ENCODE results near the gene NPIPB2. TPM values are rescaled to one million over a fixed set of nuclear protein-coding genes. Genes with fewer than 3 reads are reported as not detected.

The NPIPB2 gene
- total RNA-seq, result 1 to 10 TPM in 1 of 2 donors, under 1 TPM in 1; 0.34 to 8.0 TPM

DNA sequence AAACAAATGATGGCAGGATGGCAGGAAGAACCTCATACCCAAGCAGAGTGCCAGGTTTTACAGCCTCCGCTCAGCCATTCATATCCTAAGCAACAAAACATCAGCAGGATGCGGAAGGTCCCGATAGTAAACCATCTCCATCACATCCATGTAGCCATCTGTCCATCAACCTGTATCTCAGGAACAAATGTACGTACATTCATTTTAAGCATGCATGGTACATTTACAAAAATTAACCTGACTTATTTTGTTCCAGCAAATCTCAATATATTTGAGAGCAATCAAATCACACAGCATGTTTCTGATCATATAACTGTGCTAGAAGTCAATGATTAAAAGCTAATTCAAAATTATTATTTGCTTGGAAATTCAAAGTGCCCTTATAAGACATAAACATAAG is at the start of gene NPIPB2:
NPIPB2 (minus strand) TSS at position 101 of the 400 bp plus-strand sequence; CDS start at position 101, 0 bp downstream.

DNA sequence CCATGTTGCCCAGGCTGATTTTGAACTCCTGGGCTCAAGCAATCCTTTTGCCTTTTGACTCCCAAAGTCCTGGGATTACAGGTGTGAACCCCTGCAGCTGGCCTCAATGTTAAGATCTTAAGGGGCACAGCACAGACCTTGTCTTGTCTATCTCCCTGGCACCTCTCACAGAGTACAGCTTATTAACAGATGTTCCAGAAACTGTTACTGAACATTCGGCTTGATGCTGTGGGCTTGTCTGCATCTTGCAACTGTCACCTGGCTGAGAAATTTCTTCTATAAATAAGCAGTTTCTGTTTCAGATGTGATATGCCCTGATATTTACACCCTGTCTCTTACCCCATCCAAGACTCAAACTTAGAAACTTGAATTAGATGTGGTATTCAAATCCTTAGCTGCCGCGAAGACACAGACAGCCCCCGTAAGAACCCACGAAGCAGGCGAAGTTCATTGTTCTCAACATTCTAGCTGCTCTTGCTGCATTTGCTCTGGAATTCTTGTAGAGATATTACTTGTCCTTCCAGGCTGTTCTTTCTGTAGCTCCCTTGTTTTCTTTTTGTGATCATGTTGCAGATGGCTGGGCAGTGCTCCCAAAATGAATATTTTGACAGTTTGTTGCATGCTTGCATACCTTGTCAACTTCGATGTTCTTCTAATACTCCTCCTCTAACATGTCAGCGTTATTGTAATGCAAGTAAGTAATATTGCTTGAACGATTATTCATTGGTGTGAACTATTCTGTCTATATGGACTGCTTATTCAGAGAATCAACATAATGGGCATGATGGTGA is 23.1 kb upstream of the NPIPB2 start, which contains the start of gene TNFRSF17:
TNFRSF17 (plus strand) TSS at position 450 of the 791 bp plus-strand sequence; CDS start at position 565, 115 bp downstream.

DNA sequence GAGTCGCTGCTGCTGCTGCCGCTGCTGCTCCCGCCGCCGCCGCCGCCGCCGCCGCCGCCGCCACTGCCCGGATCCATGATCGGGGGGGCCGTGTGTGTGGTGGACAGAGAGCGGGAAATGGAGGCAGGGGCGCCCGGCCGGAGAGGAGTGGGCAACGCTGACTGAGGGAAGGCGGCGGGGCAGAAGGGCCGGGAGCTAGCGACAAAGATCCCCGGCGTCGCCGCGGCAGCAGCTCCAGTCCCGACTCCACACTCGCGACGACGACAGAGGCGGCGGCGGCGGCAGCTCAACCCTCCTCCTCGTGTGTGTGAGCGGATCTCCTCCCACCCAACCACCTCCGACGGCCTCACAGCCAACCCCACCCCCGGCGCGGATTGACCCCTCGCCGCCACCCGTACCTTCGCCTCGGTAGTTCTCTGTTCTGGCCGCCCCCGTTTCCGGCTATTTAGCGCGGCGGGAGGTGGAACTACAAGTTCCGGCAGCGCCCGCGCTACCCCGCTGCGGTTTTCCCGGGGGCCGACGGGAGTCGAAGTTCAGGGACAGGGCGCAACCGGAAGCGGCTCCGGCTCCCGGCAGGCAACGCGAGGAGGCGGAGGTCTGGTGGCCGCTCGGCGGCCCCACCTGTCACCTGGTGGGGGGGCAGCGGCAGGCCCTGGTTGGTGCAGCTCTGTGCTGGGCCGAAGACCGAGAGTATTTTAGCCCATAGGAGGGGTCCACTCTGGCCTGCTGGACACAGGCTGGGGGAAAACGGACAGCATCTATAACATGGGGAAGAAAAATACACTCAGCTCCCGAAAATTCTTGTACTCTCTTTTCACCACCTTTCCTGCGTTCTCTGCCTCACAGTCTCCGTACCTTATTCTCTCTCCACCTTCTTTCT is 26.0 kb downstream of the NPIPB2 start, which contains the start of gene GSPT1:
GSPT1 (minus strand) TSS at position 313 of the 880 bp plus-strand sequence; CDS start at position 77, 236 bp downstream.

Small RNA genes lying within 50 kb of the gene (small RNA-seq; reads per million reads assigned to genes)
- 0 reads per million in 2 donors for gene AC007216.5
- gene COX6CP1, result 0.09 to 0.81 reads per million in 2 donors
- gene UBL5P4, result 0 reads per million in 2 donors

Other genes with a start within 250 kb of the NPIPB2 start
- 10 to 100 TPM; 27.9 to 32.0 TPM for gene TXNDC11, start 199.2 kb downstream of the NPIPB2 start, total RNA-seq
- gene ZC3H7A, start 144.8 kb downstream of the NPIPB2 start, total RNA-seq, result 10 to 100 TPM; 22.0 to 39.0 TPM
- gene RSL1D1, start 90.5 kb downstream of the NPIPB2 start, total RNA-seq, result 100 to 1,000 TPM in 1 of 2 donors, 10 to 100 TPM in 1; 93.9 to 124 TPM
- gene GSPT1, start 26.1 kb downstream of the NPIPB2 start, total RNA-seq, result 100 to 1,000 TPM in 1 of 2 donors, 10 to 100 TPM in 1; 70.5 to 114 TPM
- gene TNFRSF17, start 23.2 kb upstream of the NPIPB2 start, total RNA-seq, result not detected
- 10 to 100 TPM; 10.3 to 18.9 TPM for gene SNX29, start 34.7 kb upstream of the NPIPB2 start, total RNA-seq